Measurements from ENCODE around the gene TC2N. TPM values are rescaled to one million over a fixed set of nuclear protein-coding genes. Genes with fewer than 3 reads are reported as not detected.

Gene TC2N
- total RNA-seq, 1 donor from 2014 or later = 0.07 TPM

Other genes with a start within 250 kb of the TC2N start
- not detected in 2 replicates for gene CATSPERB, start 135.4 kb downstream of the TC2N start, total RNA-seq
- 0.74 and 2.5 TPM in 2 replicates for gene FBLN5, start 80.2 kb upstream of the TC2N start, total RNA-seq
- 36.3 and 47.6 TPM in 2 replicates for gene TRIP11, start 172.5 kb upstream of the TC2N start, total RNA-seq
- gene ATXN3, start 239.0 kb upstream of the TC2N start, total RNA-seq = 41.7 and 45.5 TPM in 2 replicates

Data from pulmonary artery endothelial cell (primary cell).